ENCODE measurements around the gene SHTN1.

Gene SHTN1

DNA sequence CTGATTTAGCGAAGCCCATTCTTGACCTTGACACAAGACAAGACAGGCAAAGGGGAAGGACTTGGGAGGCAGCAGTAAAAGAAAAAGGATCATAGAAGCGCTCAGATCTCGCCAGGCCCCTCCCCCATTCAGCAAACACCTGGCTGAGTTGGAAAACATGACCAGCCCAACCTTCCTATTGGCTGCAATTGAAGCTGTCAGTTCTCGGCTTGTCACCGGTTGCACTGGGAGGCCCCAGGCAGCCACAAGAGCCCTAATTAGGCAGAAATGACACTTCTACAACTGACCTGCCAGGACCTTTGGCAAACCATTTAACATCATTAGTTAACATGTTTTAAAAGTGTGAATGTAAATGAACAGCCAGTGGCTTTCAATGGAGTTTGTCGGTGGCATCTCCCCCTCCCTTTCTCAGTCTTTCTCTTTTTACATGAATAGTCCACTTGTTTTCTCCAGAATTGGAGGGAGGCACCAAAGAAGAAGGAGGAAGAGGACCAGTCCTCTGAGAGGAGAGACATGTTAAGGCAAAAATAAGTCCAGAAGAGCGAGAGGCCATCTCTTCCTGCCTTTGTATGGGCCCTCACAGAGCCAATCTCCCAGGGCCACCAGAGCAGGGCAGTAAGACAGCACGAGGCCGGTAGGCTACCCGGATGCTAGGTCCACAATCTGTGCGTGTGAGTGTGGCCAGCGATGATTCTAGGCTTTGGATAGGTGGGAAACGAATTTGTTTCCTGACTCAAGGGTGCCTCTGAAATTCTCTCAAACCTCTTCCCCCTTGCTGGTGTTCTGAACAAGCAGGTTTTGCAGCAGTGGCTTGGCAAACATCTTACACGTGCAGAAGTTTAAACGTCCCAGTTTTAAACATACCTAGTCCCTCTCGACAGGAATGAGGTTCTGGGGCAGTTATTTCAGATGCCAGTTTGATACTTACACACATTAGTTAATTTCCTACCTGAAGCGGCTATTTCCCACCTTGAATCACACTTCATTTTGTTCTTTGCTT is 170.7 kb downstream of the SHTN1 start:
- Histone ChIP-seq H2AFZ (no peak overlapping the region), H3K27me3 (ENCODE audit: control insufficient read depth, insufficient read depth, low read length) (no peaks in the 10 kb centered on the region), H3K4me1 (peaks cover 38% of the 10 kb centered on the region), H3K9me3 (ENCODE audit: control insufficient read depth, low read length) (no peaks in the 10 kb centered on the region), H3K4me3 (ENCODE audit: low read depth, low read length) (no peak overlapping the region), H3K4me2 (ENCODE audit: low read length) (peak overlapping the region; percentile 29), H3K79me2 (peaks cover 2% of the 10 kb centered on the region), H3K27ac (peak overlapping the region; percentile 74), H3K36me3 (ENCODE audit: control insufficient read depth, insufficient read depth, low read length) (no peaks in the 10 kb centered on the region), H3K9ac (no peak overlapping the region)
- TF ChIP-seq, protein P1, sequence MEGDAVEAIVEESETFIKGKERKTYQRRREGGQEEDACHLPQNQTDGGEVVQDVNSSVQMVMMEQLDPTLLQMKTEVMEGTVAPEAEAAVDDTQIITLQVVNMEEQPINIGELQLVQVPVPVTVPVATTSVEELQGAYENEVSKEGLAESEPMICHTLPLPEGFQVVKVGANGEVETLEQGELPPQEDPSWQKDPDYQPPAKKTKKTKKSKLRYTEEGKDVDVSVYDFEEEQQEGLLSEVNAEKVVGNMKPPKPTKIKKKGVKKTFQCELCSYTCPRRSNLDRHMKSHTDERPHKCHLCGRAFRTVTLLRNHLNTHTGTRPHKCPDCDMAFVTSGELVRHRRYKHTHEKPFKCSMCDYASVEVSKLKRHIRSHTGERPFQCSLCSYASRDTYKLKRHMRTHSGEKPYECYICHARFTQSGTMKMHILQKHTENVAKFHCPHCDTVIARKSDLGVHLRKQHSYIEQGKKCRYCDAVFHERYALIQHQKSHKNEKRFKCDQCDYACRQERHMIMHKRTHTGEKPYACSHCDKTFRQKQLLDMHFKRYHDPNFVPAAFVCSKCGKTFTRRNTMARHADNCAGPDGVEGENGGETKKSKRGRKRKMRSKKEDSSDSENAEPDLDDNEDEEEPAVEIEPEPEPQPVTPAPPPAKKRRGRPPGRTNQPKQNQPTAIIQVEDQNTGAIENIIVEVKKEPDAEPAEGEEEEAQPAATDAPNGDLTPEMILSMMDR (IDR thresholded peaks at IDR 0.05): no peak

DNA sequence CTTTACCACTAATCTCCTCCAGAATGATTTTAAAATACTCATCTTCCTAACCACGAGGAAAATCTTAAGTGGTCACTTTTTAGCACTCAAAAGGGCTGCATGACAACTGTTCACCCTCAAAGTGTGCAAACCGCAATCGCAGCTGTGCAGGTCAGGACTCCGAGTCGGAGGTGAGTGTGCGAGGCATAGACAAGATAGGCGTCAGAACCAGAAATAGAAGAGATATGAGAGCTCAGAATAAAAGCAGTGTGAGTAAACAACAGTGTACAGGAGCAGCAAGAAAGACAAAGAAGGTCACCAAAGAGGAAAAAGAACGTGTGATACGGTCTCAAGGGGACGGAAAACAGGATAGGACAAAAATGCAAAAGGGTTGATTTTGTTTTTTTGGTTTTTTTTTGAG is 173.2 kb downstream of the SHTN1 start:
- Histone ChIP-seq H3K9me3 (ENCODE audit: control insufficient read depth, low read length) (no peaks in the 10 kb centered on the region), H3K27ac (peak overlapping the region; percentile 74)

More for the DNA sequence above, 173.2 kb downstream of the SHTN1 start:
- Histone ChIP-seq H3K27me3 (ENCODE audit: control insufficient read depth, insufficient read depth, low read length) (no peaks in the 10 kb centered on the region), H3K4me2 (ENCODE audit: low read length) (no peak overlapping the region), H2AFZ (no peak overlapping the region), H3K4me1 (peaks cover 32% of the 10 kb centered on the region), H3K9ac (no peak overlapping the region), H3K79me2 (peaks cover 10% of the 10 kb centered on the region), H3K4me3 (ENCODE audit: low read depth, low read length) (no peak overlapping the region), H3K36me3 (ENCODE audit: control insufficient read depth, insufficient read depth, low read length) (no peaks in the 10 kb centered on the region)
- TF ChIP-seq, protein P1 (IDR thresholded peaks at IDR 0.05): no peak

Data from parathyroid adenoma (tissue), 2 donors.